NB4 (cell line): ENCODE measurements around the gene UBALD2.

Source experiments
- MAX ChIP-seq: IDR thresholded peaks from 2 replicates; pipeline ENCODE4 v1.6.1; 2011; ENCODE audit warnings: low read depth, low read length
- MYC ChIP-seq: IDR thresholded peaks from 2 replicates; pipeline ENCODE4 v1.6.1; 2011; ENCODE audit warnings: low read depth, low read length
- POLR2A ChIP-seq: IDR thresholded peaks from 2 replicates; pipeline ENCODE4 v1.6.1; 2011; ENCODE audit warnings: mild to moderate bottlenecking; ENCODE audit not compliant: insufficient read length; ENCODE audit errors: extremely low read depth
- TF ChIP-seq, protein P1 (sequence below): IDR thresholded peaks from one replicate; pipeline ENCODE4 v1.5.1; 2012; ENCODE audit warnings: low read depth, low read length

DNA sequence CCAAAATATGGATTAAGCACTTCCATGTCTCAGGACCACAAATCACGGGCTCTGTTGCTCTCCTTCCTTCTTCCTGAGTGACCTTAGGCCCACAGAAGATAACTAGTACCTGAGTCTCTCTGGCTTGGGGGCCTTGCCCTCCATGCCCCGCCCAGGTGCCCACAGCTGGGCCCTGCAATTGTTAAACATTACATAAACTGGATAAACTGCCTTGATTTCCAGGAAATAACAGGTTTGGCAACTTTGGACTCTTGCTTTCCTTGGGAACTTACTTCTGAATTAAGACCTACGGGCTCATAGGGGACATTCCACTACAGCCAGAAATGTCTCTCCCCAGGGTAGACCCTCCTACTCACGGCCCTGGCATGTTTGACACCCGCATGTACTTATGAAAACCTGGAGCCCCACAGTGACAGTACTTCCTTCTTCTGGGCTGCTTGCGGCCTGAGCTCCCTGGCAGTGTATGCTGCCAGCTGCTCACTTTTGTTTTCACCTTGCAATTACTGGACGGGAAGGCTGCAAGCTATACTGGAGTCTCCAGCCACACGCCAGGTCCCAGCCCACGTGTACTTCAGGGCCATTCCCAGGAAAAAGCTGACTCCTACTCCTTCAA is 2.3 kb upstream of the UBALD2 start:
- TF ChIP-seq, protein P1, sequence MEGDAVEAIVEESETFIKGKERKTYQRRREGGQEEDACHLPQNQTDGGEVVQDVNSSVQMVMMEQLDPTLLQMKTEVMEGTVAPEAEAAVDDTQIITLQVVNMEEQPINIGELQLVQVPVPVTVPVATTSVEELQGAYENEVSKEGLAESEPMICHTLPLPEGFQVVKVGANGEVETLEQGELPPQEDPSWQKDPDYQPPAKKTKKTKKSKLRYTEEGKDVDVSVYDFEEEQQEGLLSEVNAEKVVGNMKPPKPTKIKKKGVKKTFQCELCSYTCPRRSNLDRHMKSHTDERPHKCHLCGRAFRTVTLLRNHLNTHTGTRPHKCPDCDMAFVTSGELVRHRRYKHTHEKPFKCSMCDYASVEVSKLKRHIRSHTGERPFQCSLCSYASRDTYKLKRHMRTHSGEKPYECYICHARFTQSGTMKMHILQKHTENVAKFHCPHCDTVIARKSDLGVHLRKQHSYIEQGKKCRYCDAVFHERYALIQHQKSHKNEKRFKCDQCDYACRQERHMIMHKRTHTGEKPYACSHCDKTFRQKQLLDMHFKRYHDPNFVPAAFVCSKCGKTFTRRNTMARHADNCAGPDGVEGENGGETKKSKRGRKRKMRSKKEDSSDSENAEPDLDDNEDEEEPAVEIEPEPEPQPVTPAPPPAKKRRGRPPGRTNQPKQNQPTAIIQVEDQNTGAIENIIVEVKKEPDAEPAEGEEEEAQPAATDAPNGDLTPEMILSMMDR = no peak
- peak; percentile 53; the same call in 1 of the 2 replicates for TF ChIP-seq MAX
- no peak for TF ChIP-seq POLR2A
- no peak for TF ChIP-seq MYC
